Neural cell (in vitro differentiated cells): ENCODE results near the gene OSGEP. TPM values are rescaled to one million over a fixed set of nuclear protein-coding genes. Genes with fewer than 3 reads are reported as not detected.

Source experiments
- H2AFZ ChIP-seq: fragments of 200-600, 300-800 bp; sonication (generic), shearing (Covaris generic); 2 replicates; pipeline ENCODE4 v1.6.0; 2014; ENCODE audit warnings: low read depth, mild to moderate bottlenecking, antibody characterized with exemption, low read length, moderate library complexity
- H3F3A ChIP-seq: fragments of 200-600 bp; shearing (Covaris generic); 2 replicates; pipeline ENCODE4 v1.6.1; 2016; ENCODE audit warnings: mild to moderate bottlenecking, moderate library complexity, mixed read lengths, antibody characterized with exemption, low read length; ENCODE audit not compliant: insufficient read depth, poor library complexity, severe bottlenecking
- H3K27ac ChIP-seq: fragments of 200-600, 300-800 bp; sonication (generic), shearing (Covaris generic); 2 replicates; pipeline ENCODE4 v1.5.1; 2014; ENCODE audit warnings: mild to moderate bottlenecking, low read length, moderate library complexity
- H3K27me3 ChIP-seq: fragments of 300-800, 200-600 bp; sonication (generic), shearing (Covaris generic); 2 replicates; pipeline ENCODE4 v1.6.0; 2014; ENCODE audit warnings: mild to moderate bottlenecking, low read depth, low read length, moderate library complexity; ENCODE audit not compliant: insufficient read depth
- H3K36me3 ChIP-seq: fragments of 300-800, 200-600 bp; sonication (generic), shearing (Covaris generic); 2 replicates; pipeline ENCODE4 v1.5.1; 2014; ENCODE audit warnings: mild to moderate bottlenecking, antibody characterized with exemption, low read length, moderate library complexity; ENCODE audit not compliant: insufficient read depth
- H3K4me2 ChIP-seq: fragments of 300-800, 200-600 bp; sonication (generic), shearing (Covaris generic); 2 replicates; pipeline ENCODE4 v1.6.0; 2014; ENCODE audit warnings: mild to moderate bottlenecking, low read length
- H3K4me3 ChIP-seq: fragments of 300-800, 200-600 bp; sonication (generic), shearing (Covaris generic); 2 replicates; pipeline ENCODE4 v1.5.1; 2014; ENCODE audit warnings: mild to moderate bottlenecking, low read length, moderate library complexity
- H3K79me2 ChIP-seq: fragments of 200-600 bp; shearing (Covaris generic); replicated peaks from 2 replicates; pipeline ENCODE4 v1.6.0; 2014; ENCODE audit warnings: mild to moderate bottlenecking, low read length, moderate library complexity; ENCODE audit not compliant: insufficient read depth
- H3K9ac ChIP-seq: fragments of 300-800, 200-600 bp; sonication (generic), shearing (Covaris generic); 2 replicates; pipeline ENCODE4 v1.6.1; 2016; ENCODE audit warnings: mild to moderate bottlenecking, low read length, mixed read lengths
- H3K9me2 ChIP-seq: fragments of 200-600 bp; shearing (Covaris generic); 2 replicates; pipeline ENCODE4 v1.6.1; 2016; ENCODE audit warnings: mild to moderate bottlenecking, low read length, mixed read lengths; ENCODE audit not compliant: insufficient read depth
- H3K9me3 ChIP-seq: fragments of 200-600, 300-800 bp; sonication (generic), shearing (Covaris generic); 2 replicates; pipeline ENCODE4 v1.6.1; 2016; ENCODE audit warnings: mild to moderate bottlenecking, mixed run types, low read length, moderate library complexity, mixed read lengths
- H4K20me1 ChIP-seq: fragments of 200-600 bp; shearing (Covaris generic); 2 replicates; pipeline ENCODE4 v1.6.1; 2016; ENCODE audit warnings: mild to moderate bottlenecking, mixed run types; ENCODE audit not compliant: insufficient read depth
- CTCF ChIP-seq: fragments of 450-650 bp; IDR thresholded peaks from 2 replicates; pipeline ENCODE4 v1.5.1; 2014; ENCODE audit warnings: antibody characterized with exemption, mild to moderate bottlenecking, moderate library complexity; ENCODE audit not compliant: poor library complexity, severe bottlenecking
- EP300 ChIP-seq: fragments of 450-650 bp; conservative IDR thresholded peaks from 2 replicates; pipeline ENCODE4 v1.6.1; 2014; ENCODE audit warnings: antibody characterized with exemption, mild to moderate bottlenecking, moderate library complexity; ENCODE audit not compliant: poor library complexity, severe bottlenecking
- EZH2 ChIP-seq: fragments of 200-600, 300-800 bp; shearing (Covaris generic), sonication (generic); IDR thresholded peaks from 2 replicates; pipeline ENCODE4 v1.6.1; 2014; ENCODE audit warnings: antibody characterized with exemption, low read length, borderline replicate concordance, mild to moderate bottlenecking; ENCODE audit not compliant: insufficient read depth, poor library complexity, severe bottlenecking
- MXI1 ChIP-seq: fragments of 450-650 bp; conservative IDR thresholded peaks from 2 replicates; pipeline ENCODE4 v1.6.1; 2014; ENCODE audit warnings: antibody characterized with exemption, mild to moderate bottlenecking; ENCODE audit not compliant: poor library complexity, severe bottlenecking
- POLR2AphosphoS5 ChIP-seq: IDR thresholded peaks from 2 replicates; pipeline ENCODE4 v1.6.1; 2012
- RAD21 ChIP-seq: fragments of 450-650 bp; conservative IDR thresholded peaks from 2 replicates; pipeline ENCODE4 v1.6.1; 2014; ENCODE audit warnings: antibody characterized with exemption, mild to moderate bottlenecking, moderate library complexity
- SMC3 ChIP-seq: fragments of 450-650 bp; conservative IDR thresholded peaks from 2 replicates; pipeline ENCODE4 v1.6.1; 2014; ENCODE audit warnings: antibody characterized with exemption, mild to moderate bottlenecking, moderate library complexity; ENCODE audit not compliant: poor library complexity
- TAF1 ChIP-seq: IDR thresholded peaks from 2 replicates; pipeline ENCODE4 v1.6.1; 2012; ENCODE audit warnings: low read depth
- polyA plus RNA-seq: library from polyadenylated mRNA; depleted of rRNA; stranded (reverse); fragments of >200 nt; gene quantifications from 2 replicates; pipeline ENCODE4 v1.2.3, GENCODE V29; 2014
- TF ChIP-seq, protein P1 (sequence below): IDR thresholded peaks from 2 replicates; pipeline ENCODE4 v1.6.1; 2012; ENCODE audit warnings: borderline replicate concordance

OSGEP gene
- polyA plus RNA-seq, 1 donor from 2014 or later: 264 TPM

- Histone ChIP-seq H3K9ac (no peak overlapping the region), H3K79me2 (no peaks in the 10 kb centered on the region), H3K4me2 (no peak overlapping the region), H3K27me3 (no peaks in the 10 kb centered on the region), H3K36me3 (no peaks in the 10 kb centered on the region), H3K4me3 (no peak overlapping the region), H4K20me1 (no peaks in the 10 kb centered on the region), H3K9me2 (no peaks in the 10 kb centered on the region), H3K27ac (no peak overlapping the region), H2AFZ (no peak overlapping the region), H3K9me3 (no peaks in the 10 kb centered on the region), H3F3A (no peaks in the 10 kb centered on the region)
- TF ChIP-seq EP300: no peak
- no peak for TF ChIP-seq SMC3
Observed at GRCh38 chr14:20489093-20489994, 34.7 kb upstream of the OSGEP start.

- no peaks in the 10 kb centered on the region for H3K9me2 ChIP-seq
- no peaks in the 10 kb centered on the region for H3K36me3 ChIP-seq
- no peaks in the 10 kb centered on the region for H3K9me3 ChIP-seq
- H2AFZ ChIP-seq: no peak overlapping the region
- H4K20me1 ChIP-seq: no peaks in the 10 kb centered on the region
- no peak overlapping the region for H3K4me2 ChIP-seq
- H3K27ac ChIP-seq: no peak overlapping the region
- no peaks in the 10 kb centered on the region for H3K79me2 ChIP-seq
- H3K9ac ChIP-seq: no peak overlapping the region
- H3K27me3 ChIP-seq: no peaks in the 10 kb centered on the region
- no peak for TF ChIP-seq TAF1
- TF ChIP-seq, protein P1, sequence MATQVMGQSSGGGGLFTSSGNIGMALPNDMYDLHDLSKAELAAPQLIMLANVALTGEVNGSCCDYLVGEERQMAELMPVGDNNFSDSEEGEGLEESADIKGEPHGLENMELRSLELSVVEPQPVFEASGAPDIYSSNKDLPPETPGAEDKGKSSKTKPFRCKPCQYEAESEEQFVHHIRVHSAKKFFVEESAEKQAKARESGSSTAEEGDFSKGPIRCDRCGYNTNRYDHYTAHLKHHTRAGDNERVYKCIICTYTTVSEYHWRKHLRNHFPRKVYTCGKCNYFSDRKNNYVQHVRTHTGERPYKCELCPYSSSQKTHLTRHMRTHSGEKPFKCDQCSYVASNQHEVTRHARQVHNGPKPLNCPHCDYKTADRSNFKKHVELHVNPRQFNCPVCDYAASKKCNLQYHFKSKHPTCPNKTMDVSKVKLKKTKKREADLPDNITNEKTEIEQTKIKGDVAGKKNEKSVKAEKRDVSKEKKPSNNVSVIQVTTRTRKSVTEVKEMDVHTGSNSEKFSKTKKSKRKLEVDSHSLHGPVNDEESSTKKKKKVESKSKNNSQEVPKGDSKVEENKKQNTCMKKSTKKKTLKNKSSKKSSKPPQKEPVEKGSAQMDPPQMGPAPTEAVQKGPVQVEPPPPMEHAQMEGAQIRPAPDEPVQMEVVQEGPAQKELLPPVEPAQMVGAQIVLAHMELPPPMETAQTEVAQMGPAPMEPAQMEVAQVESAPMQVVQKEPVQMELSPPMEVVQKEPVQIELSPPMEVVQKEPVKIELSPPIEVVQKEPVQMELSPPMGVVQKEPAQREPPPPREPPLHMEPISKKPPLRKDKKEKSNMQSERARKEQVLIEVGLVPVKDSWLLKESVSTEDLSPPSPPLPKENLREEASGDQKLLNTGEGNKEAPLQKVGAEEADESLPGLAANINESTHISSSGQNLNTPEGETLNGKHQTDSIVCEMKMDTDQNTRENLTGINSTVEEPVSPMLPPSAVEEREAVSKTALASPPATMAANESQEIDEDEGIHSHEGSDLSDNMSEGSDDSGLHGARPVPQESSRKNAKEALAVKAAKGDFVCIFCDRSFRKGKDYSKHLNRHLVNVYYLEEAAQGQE: no peak
- TF ChIP-seq EP300: no peak
- no peak for TF ChIP-seq CTCF
- no peak for TF ChIP-seq EZH2
- TF ChIP-seq RAD21: no peak
- no peak for TF ChIP-seq MXI1
- no peak for TF ChIP-seq POLR2AphosphoS5
- no peak for TF ChIP-seq SMC3
- no peak overlapping the region for H3K4me3 ChIP-seq
- no peaks in the 10 kb centered on the region for H3F3A ChIP-seq
Observed at GRCh38 chr14:20487396-20487725, 32.7 kb upstream of the OSGEP start.
